Breast epithelium (tissue), 3 donors: Measurements from ENCODE around the gene DDX54.

Experiments used
- POLR2AphosphoS5 ChIP-seq, 3 donors: sonication (generic); formaldehyde crosslinking; IDR thresholded peaks; one replicate each; pipeline ENCODE4 v1.6.1; 2017; ENCODE audit warnings: antibody characterized with exemption in 3 of 3
- TF ChIP-seq, protein P1 (sequence below), 3 donors: fragments of 450-650 bp; IDR thresholded peaks; one replicate each; pipeline ENCODE4 v1.5.1; 2016 to 2017; ENCODE audit warnings: antibody characterized with exemption in 3 of 3, mild to moderate bottlenecking in 3 of 3, moderate library complexity in 3 of 3

DNA sequence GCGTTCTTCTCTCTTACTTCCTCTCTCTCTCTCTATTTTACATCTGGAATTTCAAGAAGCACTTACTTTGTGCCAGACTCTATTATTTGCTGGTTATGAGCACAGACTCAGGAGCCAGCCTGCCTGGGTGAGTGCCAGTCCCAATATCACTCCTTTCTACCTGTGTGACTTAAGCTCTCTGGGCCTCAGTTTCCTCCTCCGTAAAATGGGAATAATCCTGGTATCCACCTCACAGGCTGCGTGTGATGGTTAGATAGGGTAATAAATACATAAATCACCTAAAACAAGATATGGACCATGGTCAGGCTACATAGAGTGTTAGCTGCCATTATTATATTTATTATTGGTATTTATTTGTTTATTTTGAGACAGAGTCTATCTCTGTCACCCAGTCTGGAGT lies 74.0 kb downstream of the DDX54 start:
- TF ChIP-seq, protein P1, sequence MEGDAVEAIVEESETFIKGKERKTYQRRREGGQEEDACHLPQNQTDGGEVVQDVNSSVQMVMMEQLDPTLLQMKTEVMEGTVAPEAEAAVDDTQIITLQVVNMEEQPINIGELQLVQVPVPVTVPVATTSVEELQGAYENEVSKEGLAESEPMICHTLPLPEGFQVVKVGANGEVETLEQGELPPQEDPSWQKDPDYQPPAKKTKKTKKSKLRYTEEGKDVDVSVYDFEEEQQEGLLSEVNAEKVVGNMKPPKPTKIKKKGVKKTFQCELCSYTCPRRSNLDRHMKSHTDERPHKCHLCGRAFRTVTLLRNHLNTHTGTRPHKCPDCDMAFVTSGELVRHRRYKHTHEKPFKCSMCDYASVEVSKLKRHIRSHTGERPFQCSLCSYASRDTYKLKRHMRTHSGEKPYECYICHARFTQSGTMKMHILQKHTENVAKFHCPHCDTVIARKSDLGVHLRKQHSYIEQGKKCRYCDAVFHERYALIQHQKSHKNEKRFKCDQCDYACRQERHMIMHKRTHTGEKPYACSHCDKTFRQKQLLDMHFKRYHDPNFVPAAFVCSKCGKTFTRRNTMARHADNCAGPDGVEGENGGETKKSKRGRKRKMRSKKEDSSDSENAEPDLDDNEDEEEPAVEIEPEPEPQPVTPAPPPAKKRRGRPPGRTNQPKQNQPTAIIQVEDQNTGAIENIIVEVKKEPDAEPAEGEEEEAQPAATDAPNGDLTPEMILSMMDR (IDR thresholded peaks at IDR 0.05): no peak
- no peak for TF ChIP-seq POLR2AphosphoS5 (IDR thresholded peaks at IDR 0.05)
